CD4-positive, alpha-beta T cell treated with Interferon alpha-2 for 1 hour (primary cell): ENCODE data around the gene CACNB2.
"Not testable (repeated sequence)": the region's sequence is repeated elsewhere in the genome, so short reads cannot be mapped to it uniquely, and the experiment has no call there.

ENCODE experiments used
- DNase-seq, 2 donors: peaks; one replicate each; pipeline ENCODE4 v3.0.0-alpha.2; 2020 to 2022

Gene CACNB2

GRCh38 chr10:18532881-18533535 is 392.8 kb downstream of the CACNB2 start:
- no peak for DNase-seq

DNA sequence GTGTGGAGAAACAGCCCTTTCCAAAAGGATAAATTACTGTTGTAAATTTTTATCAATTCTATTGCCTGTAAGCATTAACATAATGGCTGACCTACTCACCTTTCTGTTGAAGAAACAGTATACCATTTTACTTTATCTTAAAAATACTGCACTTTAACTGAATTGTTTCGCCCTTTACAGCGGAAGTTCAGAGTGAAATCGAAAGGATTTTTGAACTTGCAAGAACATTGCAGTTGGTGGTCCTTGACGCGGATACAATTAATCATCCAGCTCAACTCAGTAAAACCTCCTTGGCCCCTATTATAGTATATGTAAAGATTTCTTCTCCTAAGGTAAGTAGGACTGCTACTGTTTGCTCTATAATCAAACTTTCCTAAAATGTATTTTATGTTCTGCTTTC is 393.7 kb downstream of the CACNB2 start:
- no peak for DNase-seq

DNA sequence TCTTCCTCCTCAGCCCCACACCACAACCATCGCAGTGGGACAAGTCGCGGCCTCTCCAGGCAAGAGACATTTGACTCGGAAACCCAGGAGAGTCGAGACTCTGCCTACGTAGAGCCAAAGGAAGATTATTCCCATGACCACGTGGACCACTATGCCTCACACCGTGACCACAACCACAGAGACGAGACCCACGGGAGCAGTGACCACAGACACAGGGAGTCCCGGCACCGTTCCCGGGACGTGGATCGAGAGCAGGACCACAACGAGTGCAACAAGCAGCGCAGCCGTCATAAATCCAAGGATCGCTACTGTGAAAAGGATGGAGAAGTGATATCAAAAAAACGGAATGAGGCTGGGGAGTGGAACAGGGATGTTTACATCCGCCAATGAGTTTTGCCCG is 399.1 kb downstream of the CACNB2 start:
- DNase-seq = no peak

GRCh38 chr10:18540195-18540594 is 400.0 kb downstream of the CACNB2 start:
- no peak for DNase-seq

GRCh38 chr10:18542832-18543231 is 402.6 kb downstream of the CACNB2 start:
- no peak for DNase-seq

- no peak for DNase-seq
These were observed 405.5 kb downstream of the CACNB2 start for GRCh38 chr10:18545621-18546305.

DNA sequence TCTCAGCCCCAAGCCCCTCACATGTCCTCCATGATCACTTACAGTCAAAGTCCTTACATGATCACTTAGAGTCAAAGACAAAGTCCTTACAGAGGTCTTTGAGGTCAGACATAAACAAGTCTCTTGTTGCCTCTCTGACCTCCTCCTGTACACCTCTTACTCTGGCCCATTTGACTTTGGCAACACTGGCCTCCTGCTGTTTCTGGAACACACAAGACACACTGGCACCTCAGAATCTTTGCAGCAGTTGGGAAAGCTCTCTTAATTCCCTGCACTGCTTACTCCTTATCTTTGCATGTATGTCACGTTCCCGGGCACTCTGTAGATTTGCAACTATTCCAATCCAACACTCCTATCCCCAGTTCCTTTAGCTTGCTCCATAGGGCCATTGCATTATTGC is 408.9 kb downstream of the CACNB2 start:
- no peak for DNase-seq

- DNase-seq = no peak
These were observed 411.2 kb downstream of the CACNB2 start for GRCh38 chr10:18551473-18551872.

GRCh38 chr10:18554479-18554878 is 414.3 kb downstream of the CACNB2 start:
- no peak for DNase-seq

- no peak for DNase-seq
These were observed 416.4 kb downstream of the CACNB2 start for GRCh38 chr10:18556522-18557147.

GRCh38 chr10:18557960-18558359 is 417.7 kb downstream of the CACNB2 start:
- DNase-seq = no peak

- no peak for DNase-seq
These were observed 421.8 kb downstream of the CACNB2 start for GRCh38 chr10:18561861-18562551.

DNA sequence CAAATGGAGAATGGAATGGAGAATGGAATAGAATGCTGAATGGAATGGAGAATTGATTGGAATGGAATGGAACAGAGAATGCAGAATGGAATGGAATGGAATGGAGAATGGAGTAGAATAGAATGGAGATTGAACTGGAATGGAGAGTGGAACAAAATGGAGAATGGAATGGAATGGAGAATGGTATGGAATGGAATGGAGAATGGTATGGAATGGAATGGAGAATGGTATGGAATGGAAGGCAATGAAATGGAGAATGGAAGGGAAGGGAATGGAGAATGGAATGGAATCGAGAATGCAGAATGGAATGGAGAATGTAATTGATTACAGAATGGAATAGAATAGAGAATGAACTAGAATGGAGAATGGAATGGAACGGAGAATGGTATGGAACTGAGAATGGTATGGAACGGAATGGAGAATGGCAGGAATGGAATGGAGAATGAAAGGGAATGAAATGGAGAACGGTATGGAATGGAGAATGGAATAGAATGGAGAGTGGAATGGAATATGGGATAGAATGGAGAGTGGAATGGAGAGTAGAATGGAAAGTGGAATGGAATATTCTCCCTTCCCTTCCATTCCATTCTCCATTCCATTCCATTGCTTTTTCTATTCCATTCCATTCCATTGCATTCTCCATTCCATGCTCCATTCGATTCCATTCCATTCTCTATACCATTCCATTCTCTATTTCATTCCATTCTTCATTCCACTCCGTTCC is 422.9 kb downstream of the CACNB2 start:
- DNase-seq = no peak

DNA sequence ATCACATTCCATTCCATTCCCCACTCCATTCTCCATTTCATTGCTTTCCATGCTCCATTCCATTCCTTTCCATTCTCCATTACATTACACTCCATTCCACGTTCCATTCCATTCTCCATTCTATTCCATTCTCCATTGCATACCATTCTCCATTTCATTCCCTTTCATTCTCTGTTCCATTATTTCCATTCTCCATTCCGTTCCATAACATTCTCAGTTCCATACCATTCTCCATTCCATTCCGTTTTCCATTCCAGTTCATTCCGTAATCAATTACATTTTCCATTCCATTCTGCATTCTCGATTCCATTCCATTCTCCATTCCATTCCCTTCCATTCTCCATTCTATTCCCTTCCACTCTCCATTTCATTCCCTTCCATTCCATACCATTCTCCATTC is 424.8 kb downstream of the CACNB2 start:
- DNase-seq = no peak

DNA sequence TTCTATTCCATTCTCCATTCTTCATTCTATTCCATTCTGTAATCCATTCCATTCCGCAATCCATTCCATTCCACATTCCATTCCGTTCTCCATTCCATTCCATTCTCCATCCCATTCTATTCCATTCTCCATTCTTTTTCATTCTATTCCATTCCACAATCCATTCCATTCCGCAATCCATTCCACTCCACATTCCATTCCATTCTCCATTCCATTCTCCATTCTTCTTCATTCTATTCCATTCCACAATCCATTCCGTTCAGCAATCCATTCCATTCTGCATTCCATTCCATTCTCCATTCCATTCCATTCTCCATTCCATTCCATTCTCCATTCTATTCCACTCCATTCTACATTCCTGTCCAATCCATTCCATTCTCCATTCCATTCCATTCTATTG is 426.0 kb downstream of the CACNB2 start:
- no peak for DNase-seq

GRCh38 chr10:18567343-18567856 is 427.2 kb downstream of the CACNB2 start:
- no peak for DNase-seq

GRCh38 chr10:18570386-18570785 is 430.2 kb downstream of the CACNB2 start:
- DNase-seq = not testable (repeated sequence)

- DNase-seq = no peak
These were observed 430.9 kb downstream of the CACNB2 start for GRCh38 chr10:18571076-18571475.

DNA sequence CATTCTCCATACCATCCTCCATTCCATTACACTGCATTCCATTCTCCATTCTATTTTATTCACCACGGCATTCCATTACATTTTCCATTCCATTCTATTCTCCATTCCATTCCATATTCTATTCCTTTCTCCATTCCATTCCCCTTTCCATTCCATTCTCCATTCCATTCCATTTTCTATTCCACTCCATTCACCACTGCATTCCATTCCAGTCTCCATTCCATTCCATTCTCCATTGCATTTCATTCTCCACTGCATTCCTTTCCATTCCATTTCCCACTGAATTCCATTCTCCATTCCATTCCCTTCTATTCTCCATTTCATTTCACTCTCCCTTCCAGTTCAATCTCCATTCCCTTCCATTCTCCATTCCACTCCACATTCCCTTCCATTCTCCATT is 431.6 kb downstream of the CACNB2 start:
- DNase-seq = no peak

- DNase-seq = no peak
These were observed 432.8 kb downstream of the CACNB2 start for GRCh38 chr10:18572959-18573561.

GRCh38 chr10:18576586-18576985 is 436.4 kb downstream of the CACNB2 start:
- no peak for DNase-seq
